Medulla oblongata (tissue), 1 donor: ENCODE data around the gene SPATA31C2.
A peak's percentile ranks its signal among the peaks of the same experiment; 100 is the strongest.
"Not testable (repeated sequence)": the region's sequence is repeated elsewhere in the genome, so short reads cannot be mapped to it uniquely, and the experiment has no call there.

ENCODE experiments used
- DNase-seq: peaks from one replicate; pipeline ENCODE4 v3.0.0-alpha.2; 2015; ENCODE audit errors: extremely low spot score

SPATA31C2 gene

DNA sequence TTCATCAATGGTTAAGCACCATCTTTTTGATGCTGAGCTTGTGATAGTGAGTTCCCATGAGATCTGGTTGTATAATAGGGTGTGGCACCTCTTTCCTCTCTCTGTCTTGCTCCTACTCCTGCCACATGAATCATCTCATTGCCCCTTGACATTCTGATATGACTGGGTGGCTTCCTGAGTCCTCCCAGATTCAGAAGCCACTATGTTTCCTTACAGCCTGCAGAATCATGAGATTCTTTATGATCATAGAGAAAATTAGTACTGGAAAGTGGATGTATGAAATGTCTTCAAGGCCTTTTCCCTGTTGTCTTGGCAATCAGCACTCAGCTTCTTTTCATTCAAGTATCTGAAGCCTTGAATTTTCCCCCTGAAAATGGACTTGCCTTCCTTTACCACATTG is 14.9 kb downstream of the SPATA31C2 start:
- not testable (repeated sequence) for DNase-seq

DNA sequence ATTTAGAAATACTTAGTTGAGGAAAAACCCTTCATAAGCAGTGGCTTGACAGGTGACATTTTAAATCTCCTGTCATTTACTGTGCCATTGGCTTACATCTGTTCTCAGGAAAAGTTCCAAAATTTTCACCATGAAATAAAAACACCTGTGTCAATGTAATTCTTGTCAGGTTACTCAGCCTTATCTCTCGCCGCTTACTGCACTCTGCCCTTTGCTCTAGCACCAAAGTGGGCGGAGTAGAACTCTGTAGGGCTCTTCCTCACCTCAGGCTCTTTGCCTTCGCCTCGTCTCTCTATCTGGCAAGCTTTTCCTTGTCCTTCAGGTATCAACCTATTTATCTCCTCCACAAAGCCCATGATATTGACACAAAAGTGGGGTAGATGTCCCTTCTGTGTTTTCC is 20.2 kb downstream of the SPATA31C2 start:
- DNase-seq = not testable (repeated sequence)

DNA sequence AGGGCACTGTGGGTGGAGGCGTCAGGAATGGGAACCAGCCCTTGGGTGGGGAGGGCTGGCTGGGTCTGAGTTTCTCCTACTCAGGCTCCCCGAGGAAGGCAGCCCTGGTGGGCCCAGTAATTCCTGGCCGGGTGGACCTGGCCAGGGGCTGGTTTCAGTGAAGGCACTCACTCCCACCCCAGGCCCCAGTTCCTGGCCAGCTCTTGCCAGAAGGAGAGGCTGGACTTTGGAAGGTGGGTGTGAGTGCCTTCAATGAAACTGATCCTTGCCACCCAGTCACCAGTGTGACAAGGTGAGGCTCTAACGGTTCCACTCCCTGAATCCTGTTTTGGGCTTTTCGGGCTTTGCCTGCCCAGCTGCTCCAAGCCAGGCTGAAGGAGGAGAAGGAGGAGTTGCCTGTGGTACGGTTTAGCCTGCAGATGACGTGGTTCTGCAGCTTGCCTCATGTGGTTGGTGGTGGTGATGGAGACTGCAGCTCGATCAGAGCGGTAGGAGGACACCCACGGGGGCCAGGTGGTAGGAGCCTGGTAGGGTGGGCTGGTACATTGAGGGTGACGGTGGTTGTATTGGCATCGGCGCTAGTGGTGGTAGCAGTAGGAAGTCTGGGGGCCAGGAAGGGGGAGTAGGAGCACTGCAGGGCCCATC is 23.2 kb downstream of the SPATA31C2 start:
- not testable (repeated sequence) for DNase-seq

DNA sequence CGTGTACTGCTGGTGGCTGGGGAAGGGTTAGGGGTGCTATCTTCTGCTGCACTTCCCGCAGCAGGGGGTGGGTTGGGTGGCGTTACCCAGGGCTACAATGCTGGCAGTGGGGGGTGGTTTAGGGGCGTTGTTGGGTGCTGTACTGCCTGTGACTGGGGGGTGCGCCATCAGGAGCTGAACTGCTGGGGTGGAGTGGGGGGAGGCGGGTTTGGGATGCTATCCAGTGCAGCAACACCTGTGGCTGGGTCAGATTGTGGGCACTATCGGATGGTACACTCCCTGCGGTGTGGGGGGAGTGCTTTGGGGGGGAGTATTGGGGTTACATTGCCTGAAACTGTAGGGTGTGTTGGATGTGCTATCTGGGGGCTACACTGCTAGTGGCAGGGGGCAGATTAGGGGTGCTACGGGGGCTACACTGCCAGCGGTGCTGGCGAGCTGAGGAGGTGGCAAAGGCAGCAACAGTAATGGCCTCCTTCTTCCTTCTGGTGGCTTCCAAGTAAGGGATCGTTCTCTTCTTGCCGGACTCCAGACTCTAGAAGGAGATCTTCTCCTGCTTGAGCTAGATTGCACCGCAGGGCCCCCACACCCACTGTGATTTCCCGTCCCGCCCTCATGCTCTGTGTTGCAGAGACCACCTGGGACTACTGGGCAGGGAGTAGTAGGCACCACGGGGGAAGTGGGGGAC is 23.9 kb downstream of the SPATA31C2 start:
- DNase-seq = not testable (repeated sequence)

DNA sequence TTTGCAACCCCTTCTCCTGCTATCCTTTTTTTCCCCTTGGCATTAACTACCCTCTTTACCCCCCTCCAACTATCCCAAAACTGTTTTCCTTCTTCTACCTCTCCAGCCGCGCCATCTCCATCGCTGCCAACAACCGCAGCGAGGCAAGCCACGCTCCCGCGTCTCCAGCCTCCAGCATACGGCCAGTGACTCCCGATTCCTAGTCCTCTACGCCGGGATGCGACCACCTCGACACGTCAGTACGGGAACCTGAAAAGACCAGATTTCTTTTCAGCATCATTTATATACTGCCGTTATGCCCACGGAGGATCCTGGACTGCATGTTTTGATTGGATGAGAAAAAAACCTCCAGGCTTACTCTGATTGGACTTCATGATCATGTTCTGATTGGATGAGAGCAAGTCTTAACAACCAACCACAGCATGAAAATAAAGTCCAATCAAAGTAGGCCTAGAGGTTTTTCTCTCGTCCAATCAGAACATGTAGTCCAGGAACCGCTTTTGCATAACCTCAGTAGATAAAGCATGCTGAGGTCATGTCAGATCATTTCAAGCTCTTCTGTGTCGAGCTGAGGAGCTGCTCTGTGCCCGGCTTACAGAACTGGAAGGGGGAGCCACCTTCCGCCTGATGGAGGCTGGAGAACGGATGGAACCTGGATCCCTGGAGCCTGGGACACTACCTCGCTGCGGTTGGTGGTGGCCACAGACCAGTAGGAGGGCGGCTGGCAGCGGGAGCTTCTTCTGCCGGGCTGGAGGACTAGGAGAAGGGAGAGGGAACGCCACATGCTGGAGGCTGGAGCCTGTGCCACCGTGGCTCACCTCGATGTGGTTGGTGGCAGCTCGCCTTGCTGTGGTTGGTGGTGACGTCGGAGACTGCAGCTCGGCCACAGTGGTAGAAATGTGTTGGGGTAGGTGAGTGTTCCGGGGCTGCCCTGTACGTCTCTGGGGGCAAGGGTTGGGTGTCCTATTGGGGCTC is 24.8 kb downstream of the SPATA31C2 start:
- DNase-seq = not testable (repeated sequence)

DNA sequence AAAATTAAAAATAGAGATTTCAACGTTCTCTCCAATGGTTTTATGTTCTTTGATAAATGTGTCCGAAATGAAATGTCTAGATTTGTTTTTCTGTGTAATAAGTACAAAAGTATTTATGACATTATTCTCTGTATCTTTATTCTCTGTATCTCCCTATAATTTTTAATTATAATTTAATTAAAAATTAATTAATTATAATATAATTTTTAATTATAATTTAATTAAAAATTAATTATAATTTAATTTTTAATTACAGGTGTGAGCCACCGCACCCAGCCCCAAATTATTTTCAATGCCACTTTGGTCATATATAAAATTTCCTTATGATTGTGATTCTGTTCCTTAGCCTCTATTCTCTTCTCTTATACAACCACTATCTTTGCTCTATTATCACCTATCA is 28.2 kb downstream of the SPATA31C2 start:
- DNase-seq = no peak

DNA sequence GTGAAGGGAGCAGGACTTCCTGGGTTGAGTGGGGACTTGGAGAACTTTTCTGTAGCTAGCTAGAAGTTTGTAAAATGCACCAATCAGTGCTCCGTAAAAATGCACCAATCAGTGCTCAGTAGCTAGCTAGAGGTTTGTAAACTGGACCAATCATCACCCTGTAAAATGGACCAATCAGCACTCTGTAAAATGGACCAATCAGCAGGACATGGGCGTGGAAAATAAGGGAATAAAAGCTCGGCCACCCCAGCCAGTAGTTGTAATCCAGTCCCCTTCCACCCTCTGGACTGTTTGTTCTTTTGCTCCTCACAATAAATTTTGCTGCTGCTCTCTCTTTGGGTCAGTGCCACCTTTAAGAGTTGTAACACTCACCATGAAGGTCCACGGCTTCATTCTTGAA is 29.5 kb downstream of the SPATA31C2 start:
- no peak for DNase-seq

DNA sequence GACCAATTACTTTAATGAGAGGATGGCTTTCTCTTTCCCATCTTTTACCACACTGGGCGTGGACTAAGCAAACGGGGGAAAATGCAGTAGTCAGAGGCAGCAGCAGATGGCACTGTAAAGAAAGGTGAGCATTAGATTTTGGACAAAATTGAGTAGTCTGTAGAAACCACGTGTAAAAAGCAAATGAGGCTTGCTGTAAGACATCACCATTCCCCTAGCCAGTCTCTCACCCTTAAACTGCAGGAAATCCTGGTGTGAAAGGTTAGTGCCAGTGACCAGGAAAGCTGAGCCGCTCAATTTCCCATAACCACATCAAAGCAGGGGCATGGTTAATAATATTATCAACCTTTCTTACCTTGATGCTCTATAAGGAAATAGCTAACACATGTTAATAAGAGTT is 31.8 kb downstream of the SPATA31C2 start:
- peak; percentile 20 for DNase-seq

DNA sequence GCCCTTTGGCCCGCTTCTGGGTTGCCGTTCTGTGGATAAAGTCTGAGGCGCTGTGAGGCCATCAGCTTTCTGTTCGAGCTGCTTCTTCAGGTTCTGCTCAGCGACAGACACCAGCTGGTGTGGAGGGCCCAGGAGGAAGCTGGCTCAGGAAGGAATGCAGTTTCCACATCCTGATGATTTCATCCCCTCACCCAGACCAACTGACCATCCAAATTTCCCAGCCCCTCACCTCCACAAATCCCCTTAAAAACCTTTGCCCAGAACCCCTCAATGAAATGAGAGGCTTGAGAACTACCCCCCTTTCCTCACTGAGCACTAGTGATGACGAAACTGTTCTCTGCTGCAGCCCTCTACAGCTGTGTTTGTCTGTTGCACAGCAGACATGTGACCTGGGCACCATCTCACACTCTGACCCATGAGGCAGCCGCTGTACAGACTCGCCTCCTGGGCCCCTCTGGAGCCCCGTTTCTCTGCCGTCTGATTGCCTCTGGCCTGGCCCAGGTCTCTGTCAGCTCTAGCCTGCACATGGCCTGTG is 45.4 kb downstream of the SPATA31C2 start:
- peak; percentile 27 for DNase-seq

DNA sequence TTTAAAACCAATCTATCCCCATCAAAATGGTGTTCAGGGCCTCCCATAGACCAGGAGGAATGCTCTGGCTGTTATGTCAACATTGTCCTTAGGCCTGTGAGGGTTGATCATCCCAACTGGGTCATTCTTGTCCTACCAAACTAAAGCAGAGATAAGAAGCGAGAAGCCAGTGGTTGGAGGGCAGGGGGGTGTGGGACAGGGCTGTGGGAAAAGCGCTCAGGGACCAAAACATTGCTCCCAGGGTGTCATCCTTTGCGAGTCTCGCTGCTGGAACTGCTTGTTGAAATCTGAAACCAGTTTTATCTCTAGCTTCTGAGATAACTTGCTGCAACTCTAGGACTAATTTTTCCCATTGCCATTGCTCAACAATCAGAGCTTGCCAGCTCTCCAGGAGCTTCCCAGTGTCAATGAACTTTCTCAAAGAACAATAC is 48.1 kb downstream of the SPATA31C2 start:
- DNase-seq = no peak

DNA sequence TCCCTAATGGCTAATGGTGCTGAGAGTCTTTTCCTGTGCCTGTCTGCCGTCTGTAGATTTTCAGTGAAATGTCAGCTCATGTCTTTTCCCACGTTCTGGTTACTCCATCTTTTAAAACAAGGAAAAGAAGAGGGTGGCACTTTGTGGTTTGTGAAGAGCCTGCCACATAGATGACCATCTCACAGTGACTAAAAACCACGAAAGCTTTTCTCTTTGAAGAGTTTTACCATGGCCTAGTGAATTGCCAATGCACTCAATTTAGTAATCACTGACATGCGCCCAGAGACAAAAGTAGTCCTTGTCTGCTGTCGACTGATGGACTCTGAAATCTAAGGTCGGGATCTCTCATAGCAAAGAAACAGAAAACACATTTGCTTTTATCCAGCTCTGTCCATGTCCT is 50.4 kb downstream of the SPATA31C2 start:
- no peak for DNase-seq

DNA sequence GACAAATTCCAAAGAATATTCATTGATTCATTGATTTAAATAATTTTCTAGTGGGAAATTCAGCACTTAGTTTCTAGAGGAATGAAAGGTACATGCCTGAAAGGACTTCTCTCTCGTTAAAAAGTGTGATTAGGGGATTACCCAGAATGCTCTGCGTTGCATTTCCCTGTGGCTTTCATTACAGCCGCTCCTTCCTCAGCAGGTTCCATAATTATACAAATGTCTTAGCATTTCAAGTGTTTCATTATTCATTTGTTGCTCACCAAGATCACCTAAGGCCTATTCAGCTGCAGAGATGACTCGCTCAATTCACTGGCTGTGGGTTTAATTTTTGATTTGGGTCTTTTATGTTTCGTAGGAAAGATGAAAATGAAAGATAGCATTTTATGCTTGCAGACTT is 52.8 kb downstream of the SPATA31C2 start:
- DNase-seq = no peak

DNA sequence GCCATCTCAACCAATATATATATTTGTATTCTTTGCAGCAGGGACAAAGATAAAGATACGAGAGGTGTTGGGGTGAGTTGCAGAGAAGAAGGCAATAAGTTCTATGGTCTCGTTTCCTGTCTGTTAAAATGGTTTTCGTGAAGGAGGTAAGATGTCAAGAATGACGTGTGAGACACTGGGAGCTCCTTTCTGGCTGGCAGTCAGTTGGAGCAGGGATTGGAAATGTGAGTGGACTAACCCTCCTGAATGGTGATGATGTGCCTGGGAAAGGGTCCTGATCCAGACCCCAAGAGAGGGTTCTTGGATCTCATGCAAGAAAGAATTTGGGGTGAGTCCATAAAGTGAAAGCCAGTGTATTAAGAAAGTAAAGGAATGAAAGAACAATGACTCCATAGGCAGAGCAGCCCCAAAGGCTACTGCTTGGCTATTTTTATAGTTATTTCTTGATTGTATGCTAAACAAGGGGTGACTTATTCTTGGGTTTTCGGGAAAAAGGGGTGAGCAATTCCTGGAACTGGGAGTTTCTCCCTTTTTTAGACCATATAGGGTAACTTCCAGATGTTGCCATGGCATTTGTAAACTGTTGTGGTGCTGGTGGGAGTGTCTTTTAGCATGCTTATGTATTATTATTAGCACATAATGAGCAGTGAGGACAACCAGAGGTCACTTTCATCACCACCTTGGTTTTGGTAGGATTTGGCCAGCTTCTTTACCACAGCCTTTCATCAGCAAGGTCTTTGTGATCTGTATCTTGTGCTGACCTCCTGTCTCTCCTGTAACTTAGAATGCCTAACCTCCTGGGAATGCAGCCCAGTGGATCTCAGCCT is 53.7 kb downstream of the SPATA31C2 start:
- no peak for DNase-seq
